SK-N-DZ (cell line): Measurements from ENCODE around the gene FOXB2. TPM values are rescaled to one million over a fixed set of nuclear protein-coding genes. Genes with fewer than 3 reads are reported as not detected.
"Not testable (repeated sequence)": the region's sequence is repeated elsewhere in the genome, so short reads cannot be mapped to it uniquely, and the experiment has no call there.

Source experiments
- DNase-seq: peaks from one replicate; pipeline ENCODE4 v3.0.0-alpha.2; 2015; ENCODE audit warnings: low spot score
- polyA plus RNA-seq, 2 experiments: library from polyadenylated mRNA; depleted of rRNA; stranded (reverse); fragments of >200 nt; gene quantifications; 2 replicates each; pipeline ENCODE4 v1.2.3, GENCODE V29; 2014

FOXB2 gene
- polyA plus RNA-seq (2014; cell fraction: cytosol; rRNA removed): not detected in 2 replicates
- not detected in 2 replicates for polyA plus RNA-seq (2014; cell fraction: nucleus; rRNA removed)

DNA sequence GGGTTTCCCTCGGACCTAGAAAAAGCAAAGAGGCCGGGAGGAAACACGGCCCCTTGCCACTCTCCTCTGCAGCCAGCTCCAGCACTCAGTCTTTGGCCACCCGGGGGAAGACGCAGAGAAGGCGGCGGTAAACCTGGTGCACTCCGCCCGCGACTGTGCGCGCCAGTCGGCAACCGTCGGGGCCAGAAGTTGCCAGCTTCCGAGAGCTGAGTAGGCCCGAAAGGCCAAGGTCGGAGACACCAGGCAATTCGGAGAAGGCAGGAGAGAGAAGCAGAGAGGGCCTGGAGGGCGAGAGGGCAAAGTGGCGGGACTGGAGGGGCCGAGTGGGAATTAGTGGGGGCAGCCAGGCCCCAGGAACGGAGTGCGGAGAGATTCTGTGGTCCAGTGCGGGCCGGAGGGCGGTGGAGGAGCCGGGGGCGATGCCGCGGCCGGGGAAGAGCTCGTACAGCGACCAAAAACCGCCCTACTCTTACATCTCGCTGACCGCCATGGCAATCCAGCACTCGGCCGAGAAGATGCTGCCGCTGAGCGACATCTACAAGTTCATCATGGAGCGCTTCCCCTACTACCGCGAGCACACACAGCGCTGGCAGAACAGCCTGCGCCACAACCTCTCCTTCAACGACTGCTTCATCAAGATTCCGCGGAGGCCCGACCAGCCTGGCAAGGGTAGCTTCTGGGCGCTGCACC, at the start of gene FOXB2:
FOXB2 (plus strand) TSS at position 420 of the 690 bp plus-strand sequence; CDS start at position 420, 0 bp downstream.
- no peak for DNase-seq

DNA sequence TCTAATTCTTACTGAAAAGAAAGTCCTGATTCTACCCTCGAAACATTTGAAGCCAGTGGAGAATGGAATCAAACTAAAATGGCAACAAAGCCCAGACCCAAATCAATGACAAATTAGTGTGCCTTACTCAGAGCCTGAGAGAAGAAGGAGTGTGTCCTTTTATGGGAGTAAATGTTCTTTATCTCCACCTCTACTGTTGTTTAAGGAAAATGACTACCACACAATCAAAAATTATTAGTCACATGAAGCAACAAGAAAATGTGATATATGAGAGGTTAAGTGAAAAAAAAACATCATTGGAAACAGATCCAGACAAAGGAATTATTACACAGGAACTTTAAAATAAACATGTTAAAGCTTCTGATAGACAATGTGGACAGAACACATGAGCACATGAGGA, 49.7 kb upstream of the FOXB2 start:
- no peak for DNase-seq

DNA sequence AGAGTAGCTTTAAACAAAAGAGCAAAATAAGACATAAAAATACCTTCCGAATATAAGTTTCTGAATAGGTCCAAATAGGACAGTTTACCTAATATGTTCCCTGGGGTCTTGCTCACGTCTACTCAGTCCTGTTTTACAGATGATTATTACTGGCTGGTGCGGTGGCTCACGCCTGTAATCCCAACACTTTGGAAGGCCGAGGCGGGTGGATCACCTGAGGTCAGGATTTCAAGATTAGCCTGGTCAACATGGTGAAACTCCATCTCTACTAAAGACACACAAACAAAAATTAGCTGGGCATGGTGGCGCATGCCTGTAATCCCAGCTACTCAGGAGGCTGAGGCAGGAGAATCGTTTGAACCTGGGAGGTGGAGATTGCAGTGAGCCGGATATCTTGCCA, 40.6 kb upstream of the FOXB2 start:
- DNase-seq: not testable (repeated sequence)

DNA sequence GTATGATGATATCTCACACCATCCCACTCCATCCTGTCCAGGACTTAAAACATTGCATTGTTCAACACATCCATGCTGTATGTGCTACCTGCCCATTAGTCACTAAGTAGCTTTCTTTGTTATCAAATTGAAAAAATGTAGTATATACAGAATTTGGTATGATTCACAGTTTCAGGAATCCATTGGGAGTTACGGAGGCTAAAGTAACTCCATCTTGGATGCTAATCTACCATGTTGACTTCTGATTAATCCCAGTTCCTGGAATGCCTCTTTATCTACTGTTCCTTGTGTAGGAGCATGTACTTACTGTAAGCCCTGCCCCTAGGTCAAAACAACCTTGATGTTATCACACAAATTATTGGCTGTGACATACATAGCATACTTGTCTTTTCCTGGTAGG, 38.9 kb upstream of the FOXB2 start:
- peak; percentile 73 for DNase-seq

DNA sequence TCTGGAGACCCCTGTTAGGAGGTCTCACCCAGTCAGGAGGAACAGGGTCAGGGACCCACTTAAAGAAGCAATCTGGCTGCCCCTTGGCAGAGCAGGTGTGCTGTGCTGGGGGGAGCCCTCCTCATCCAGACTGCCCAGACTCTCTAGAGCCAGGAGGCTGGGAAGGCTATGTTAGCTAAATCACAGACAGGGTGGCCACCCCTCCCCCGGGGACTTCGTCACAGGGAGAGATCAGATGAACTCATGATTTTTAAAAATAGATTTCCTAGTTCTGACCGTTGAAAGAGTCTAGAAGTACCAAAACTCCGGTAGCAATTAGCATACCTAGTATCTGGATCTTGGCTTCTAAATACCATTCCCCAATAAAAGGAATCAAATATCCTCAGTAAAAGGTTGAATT, 35.0 kb upstream of the FOXB2 start:
- DNase-seq: no peak

DNA sequence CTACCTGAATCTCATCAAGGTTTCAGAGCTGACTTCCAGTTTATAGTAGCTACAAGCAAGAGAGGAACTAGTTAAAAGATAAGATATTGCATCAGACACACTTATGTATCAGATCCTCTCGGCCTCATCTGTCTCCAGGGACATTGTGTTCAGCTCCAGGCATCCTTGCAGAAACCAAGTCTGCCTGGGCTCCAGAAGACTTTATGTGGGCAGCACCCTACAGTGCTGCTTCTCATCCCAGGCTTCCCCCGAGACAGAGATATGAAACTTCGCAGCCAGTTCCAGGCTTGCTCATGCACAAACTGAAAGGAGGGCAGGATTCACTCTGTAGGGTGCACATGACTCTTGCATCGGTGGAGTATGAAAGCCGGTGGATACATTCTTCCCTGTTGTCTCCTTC, 33.9 kb upstream of the FOXB2 start:
- peak; percentile 54 for DNase-seq

DNA sequence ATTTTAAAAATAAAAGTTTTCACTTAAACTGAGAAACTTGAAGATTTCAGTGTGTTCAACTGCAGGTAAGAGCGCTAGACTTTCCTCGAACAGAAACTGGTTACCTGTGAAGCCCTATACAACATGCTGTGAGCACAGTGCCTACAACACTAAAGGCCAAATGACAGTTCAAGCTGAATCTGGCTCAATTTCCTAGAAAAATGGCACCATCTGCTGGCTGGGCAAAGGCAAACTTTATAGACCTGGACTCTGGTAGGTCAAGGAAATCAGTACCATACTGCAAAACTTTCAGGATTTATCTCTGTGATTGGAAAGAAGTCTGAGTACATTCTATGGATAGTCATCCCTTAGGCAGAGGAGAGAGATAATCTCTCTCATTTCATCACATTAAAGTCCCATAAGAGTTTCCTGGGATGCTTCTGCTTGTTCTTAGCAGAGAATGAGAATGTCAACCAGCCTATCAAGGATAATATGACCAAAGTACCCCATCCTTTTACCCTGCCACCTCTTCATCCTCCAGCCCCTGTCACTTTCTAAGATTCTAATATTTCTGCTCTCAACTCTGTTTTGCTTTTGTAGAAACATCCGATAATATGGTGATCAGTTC, 31.8 kb upstream of the FOXB2 start:
- peak; percentile 81 for DNase-seq

DNA sequence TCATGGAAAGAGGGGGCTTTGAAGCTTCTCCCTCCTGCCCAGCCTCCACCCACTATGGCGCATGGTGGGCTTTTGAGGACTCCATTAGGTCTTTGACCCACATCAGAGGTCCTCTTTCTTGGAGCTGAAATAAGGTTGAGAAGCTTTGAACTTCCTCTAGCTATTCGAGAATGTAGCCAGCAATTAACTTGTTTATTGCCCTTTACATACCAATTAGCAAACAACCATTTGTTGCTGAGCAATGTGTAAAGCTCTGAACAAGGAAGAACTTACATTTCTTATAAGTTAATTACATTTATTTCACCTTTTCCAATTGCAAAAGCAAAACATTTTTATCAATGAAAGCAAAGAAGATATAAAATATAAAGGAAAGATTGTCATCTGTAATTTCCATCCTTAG, 30.5 kb upstream of the FOXB2 start:
- no peak for DNase-seq

DNA sequence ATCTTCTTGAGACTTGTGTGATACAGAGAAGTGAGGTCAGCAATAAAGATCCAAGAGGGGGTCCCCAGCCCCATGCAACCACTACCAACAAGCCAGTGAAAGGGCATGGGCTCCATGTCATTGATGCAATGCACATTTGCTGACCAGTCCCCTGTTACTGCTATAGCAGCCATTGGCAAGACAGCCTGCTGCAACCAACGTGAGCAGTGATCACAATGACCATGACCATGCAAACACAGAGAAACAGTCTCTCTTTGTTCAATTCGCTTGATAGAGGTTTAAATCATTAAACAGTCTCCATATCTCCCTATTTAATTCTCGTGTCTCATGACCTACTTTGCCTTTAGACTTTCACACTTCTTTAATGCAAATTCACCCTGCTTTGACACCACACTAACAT, 30.0 kb upstream of the FOXB2 start:
- no peak for DNase-seq

DNA sequence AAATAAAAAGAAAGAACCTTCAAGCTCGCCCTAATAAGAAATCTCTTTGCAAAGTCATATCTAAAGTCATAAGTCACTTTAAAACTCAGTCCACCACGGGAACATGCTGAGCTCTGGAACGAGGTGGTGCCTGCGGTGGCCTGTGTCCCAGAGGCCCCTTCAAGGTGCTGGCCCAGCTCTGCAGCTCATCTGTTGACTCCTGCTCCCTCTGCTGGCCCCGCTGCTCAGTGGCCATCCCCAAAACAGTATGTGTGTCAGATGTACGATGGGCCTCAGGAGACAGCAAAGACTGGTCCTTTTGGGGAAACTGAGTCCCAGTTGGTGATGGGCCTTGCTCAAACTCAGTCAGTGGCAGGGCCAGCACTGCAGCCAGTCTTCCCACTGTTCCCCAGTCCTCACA, 22.8 kb upstream of the FOXB2 start:
- DNase-seq: peak; percentile 72

DNA sequence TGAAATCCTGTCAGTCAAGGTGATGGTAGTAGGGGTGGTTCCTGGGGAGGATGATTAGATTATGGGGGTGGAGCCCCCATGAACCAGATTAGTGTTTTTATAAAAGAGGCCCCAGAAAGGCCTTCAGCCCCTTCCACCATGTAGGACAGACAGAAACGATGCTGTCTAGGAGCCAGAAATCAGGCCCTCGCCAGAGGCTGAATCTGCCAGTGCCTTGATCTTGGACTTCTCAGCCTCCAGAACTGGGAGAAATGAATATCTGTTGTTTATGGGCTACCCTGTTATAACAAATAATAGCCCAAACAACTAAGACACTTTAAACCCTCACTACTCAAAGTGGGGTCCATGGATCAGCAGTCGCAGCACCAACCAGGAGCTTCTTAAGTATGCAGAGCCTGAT, 20.2 kb upstream of the FOXB2 start:
- no peak for DNase-seq

DNA sequence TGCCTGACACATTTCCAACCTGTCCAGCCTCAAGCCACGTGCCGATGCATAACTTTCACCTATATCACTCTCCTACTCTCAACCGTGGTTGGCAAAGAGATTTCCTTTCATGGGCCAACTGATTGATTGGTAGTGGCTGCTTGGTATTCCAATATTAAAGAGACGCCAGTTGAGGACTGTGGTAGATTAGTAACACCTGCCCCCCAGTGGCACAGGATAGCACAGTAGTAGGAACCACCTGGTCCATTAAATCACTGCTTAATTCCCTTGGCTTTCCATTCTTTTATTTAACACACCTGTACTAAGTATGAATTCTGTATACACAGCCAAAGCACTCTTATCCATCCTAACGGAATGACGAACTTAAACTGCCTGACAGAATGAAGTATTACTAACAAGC, 19.1 kb upstream of the FOXB2 start:
- DNase-seq: no peak

DNA sequence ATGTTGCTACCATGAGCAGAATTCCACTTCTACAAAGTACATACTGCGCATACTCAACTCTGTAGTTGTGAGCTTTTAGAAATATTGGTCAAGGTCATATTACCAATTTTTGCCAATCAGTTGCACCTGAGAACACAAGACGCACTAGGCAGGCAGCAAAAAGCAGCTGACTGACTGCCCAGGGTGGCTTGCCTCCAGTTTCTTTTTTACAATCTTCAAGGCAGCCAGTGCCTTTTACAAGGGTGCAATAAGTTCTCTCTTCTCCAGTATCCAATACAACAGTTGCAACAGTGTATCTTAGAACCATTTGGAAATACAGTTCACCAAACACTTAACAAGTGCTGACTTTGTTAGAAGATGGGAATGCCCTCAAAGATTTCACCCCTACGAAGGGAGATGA, 16.1 kb upstream of the FOXB2 start:
- no peak for DNase-seq

DNA sequence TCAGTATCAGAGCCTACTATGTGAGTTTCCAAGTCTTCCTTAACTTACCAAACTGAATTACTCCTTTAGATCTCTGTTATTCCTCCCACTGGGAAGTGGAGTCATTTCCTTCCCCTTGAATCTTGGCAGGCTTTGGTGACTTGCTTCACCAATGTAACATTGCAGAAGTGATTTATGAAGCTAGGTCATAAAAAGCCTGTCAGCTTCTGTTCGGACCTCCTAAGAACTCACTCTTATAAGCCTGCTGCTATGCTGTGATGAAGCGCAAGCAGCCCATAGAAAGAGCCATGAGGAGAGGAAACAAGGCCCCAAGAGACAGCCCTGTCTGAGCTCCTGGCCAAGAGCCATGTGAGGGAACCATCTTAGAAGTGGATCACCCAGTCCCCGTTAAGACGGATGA, 14.2 kb upstream of the FOXB2 start:
- DNase-seq: no peak

DNA sequence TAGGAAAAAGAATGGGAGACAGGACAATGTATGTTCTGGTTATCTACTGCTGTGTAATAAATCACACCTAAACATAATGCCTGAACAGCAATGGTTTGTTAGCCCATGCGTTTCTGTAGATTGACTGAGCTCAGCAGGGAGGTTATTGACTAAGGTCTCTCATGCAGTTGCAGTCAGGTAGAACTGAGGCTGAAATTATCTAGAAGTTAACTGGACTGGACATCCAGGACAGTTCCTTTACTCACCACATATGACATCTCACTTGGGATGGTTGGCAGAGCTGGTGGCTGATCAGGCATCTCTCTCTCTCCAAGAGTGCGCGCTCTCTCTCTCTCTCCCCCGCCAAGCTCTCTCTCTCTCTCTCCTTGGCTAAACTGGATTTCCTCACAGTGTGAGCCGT, 8.9 kb upstream of the FOXB2 start:
- no peak for DNase-seq

DNA sequence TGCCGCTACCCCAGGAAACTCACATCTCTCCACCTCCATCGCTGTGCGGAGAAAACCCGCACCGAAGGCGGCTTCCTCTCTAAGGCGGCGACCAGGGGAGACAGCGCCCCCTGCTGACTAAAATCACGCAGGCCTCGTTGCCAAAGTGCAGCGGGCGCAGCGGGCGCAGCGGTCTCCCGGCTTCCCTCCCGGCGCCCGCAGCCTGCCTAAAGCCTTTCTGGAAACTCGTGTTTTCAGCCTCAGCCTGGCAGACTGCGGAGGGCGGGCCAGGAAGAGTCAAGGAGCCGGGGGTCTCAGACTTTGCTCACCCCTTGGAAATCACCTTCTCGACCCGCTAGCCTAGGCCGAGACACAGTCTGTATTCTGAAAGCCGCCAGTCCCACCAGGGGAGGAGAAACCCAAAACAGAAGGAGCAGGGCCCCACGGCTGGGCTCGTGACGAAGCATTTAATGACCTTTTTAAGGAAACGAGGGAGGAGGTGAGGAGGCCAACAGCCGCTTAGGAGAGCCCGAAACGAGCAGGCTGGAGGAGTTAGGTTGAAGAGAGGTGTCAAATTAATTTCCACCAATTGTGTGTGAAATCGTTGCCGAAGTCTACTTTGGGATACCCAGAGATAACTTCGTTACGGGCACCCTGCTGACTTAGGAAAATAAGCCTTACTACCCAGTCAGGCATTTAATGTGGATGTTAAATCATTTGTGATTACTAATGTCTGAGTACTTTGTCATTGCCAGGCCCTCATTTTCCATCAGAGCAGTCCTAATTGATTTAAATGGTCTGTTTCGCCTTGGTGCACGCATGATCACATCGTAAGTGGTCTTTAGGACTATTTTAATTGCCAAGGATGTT, 7.3 kb upstream of the FOXB2 start:
- DNase-seq: peak; percentile 75

DNA sequence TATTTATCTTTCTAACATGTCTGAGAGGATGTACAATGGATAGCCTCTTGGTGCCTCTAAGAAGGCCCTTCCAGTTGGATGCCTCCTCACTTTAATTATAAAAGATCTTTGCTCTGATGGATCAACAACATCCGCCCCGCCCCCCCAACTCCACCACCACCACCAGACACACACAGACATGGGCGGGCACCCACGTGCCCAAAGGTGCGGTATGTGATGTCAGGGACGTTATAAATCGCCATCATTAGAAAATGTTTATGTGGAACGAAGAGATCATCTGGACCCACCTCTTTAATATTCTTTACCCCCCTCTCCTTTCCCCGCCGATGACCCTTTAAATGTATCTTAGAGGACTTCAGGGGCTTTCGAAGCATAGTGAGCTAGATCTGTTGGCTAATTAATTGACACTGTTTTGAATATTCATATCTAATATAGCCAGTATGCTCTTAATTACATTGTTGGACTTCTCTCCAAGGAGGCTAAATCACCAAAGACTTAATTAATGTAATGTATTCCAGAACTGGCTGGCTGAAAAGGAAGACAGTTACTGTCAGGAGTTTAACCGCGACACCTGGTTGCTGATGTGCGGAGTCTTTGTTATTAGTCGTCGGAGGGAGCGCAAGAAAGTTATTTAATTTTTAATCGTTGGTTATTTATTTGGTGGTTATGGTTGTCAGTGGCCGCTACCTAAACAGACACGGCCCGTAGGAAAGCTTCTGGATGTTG, 6.1 kb upstream of the FOXB2 start:
- no peak for DNase-seq

DNA sequence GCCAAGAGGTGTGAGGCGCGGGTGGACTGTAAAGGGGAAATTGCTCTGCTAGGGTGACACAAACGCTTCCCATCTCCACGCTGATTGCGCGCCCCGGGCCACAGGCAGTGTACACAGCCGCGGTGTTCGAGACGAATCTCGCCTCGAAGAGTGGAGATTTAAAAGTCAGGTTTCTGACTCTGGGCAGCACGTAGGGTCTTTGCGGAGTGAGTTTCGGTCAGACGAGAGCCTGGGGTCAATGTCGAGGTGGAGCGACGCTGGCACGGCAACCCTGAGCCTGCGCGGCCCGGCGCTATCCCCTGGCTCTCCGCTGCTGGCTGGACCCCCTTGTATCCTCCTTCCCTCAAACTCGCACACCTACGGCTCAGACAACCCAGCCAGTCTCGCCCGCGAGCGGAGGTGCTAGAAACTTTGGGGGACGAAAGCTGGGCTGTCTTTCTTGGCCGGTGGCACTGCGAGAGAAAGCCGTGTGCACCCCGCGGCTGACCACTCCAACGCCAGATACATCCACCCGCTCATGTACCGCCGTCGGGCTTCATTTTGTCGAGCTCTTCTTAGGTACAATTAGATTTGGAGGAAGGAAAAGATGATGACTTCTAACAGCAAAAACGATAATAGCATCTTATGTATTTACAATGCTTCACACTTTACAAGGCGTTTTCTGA, 5.4 kb upstream of the FOXB2 start:
- no peak for DNase-seq

DNA sequence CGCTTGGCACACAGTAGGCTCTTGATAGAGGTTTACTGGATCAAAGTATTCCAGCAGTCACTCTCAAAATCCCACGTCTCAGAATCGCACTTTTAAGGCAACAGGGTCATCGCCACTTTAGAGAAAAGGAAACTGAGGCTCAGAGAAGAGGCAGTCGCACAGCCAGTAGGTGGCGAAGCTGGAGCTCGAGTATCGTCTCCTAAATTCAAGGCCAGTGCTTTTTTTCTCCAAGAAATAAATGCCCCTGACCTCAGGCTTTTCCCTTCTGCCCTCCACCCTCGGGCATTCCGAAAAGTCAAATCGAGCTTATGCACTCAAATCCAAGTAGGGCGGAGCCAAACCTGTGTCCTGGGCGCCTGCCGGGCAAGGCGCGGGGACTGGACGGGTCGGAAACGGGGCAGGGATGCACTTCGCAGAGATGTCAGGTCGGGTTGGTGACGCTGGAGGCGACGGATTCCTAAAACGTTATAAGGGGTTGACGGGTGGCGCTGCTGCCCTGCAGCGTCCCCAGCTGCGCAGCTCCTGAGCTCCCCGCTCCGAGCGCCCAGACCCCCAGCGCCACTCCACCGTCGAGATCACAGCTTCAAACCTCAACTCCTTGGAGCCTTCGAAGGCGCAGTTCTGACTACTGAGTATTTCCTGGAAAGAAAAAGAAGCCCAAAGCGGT, 4.7 kb upstream of the FOXB2 start:
- no peak for DNase-seq

DNA sequence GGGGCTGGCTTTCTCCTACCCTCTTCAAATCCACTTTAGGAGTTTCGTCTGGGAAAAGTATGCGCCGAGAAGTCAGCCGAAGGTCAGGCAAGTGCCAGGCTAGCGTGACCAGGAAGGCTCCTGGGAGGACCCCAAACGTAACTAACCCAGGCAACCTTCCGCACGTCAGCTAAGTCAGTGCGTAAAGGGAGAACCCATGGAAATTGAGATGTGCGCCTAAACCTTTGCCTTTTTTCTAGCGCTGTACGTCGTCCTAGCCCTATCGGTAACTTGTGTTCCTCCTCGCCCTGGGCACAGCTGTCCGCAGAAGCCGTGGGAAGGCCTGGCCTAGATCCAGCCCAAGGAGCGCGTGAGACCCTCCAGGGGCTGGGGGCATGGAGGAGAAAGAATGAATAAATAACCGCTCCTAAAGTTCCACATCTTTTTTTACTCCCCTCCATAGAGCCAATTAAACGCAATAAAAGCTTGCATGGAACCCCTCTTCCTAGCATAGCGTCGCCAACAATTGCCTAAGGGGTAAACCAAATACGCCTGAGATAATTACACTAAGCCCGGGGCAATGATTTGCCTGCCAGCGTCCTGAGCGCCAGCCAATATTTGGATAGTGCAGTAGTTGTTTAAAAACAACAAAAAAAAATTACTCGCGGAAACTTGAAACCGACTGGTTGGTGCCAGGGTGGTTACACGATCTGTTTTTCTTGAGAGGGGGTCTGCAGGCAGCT, 4.0 kb upstream of the FOXB2 start:
- no peak for DNase-seq
